Lower lobe of right lung (tissue), 2 donors: Measurements from ENCODE around the gene ZNF789. TPM values are rescaled to one million over a fixed set of nuclear protein-coding genes. Genes with fewer than 3 reads are reported as not detected.
"Not testable (repeated sequence)": the region's sequence is repeated elsewhere in the genome, so short reads cannot be mapped to it uniquely, and the experiment has no call there.

ENCODE experiments used
- ATAC-seq, 2 donors: fragments of 200-7000 bp; cut with Tn5 transposase; one replicate each; pipeline ENCODE4 v1.9.1; 2020 to 2022; ENCODE audit warnings: mild to moderate bottlenecking in 2 of 2, moderate library complexity in 2 of 2
- DNase-seq: peaks from one replicate; pipeline ENCODE4 v3.0.0-alpha.2; 2020
- H3K27ac ChIP-seq: fragments of 200-600 bp; one replicate; pipeline ENCODE4 v1.8.0; 2022
- H3K27me3 ChIP-seq: fragments of 200-600 bp; one replicate; pipeline ENCODE4 v1.8.0; 2022; ENCODE audit warnings: low read depth
- H3K36me3 ChIP-seq: fragments of 200-600 bp; one replicate; pipeline ENCODE4 v1.8.0; 2022; ENCODE audit warnings: mild to moderate bottlenecking
- H3K4me1 ChIP-seq: fragments of 200-600 bp; one replicate; pipeline ENCODE4 v1.8.0; 2022
- H3K4me3 ChIP-seq: fragments of 200-600 bp; one replicate; pipeline ENCODE4 v1.8.0; 2022; ENCODE audit warnings: mild to moderate bottlenecking
- H3K9me3 ChIP-seq: fragments of 200-600 bp; one replicate; pipeline ENCODE4 v1.8.0; 2022
- intact Hi-C: fragments of 100-400 bp; cut with DNase I; formaldehyde crosslinking; loops from one replicate; pipeline ENCODE4 v1.11.0; 2022
- long read RNA-seq: library from polyadenylated mRNA; unstranded; transcript quantifications from one replicate; pipeline ENCODE4 v2.0.0, GENCODE V29; 2021
- total RNA-seq: library from RNA; stranded (reverse); fragmentation: NEBNext Ultra II Directional; extraction: Animal tissue kit (Norgen Biotek cat#: 25700); gene quantifications from one replicate; pipeline ENCODE4 v1.2.1, GENCODE V29; 2021
- TF ChIP-seq, protein P1 (sequence below): fragments of 200-600 bp; IDR thresholded peaks from one replicate; pipeline ENCODE4 v1.8.0; 2022; ENCODE audit warnings: antibody characterized with exemption, mild to moderate bottlenecking
- donor health status: DM: no; HTN: yes; CAD: no; lungs with severe emphysema.

Gene ZNF789
- 11.1 TPM for total RNA-seq
- long read RNA-seq, partial matches to known transcripts, result 0 of 25 reads
- long read RNA-seq, other reads (novel, unspliced or antisense), result 24 of 25 reads

GRCh38 chr7:99472561-99473314 is at the start of gene ZNF789:
TSS of gene ZNF789 (plus strand) at chr7:99472890. CDS start at chr7:99476457, 3,567 bp downstream.
- peaks cover 9% of the 10 kb centered on the region for H3K36me3 ChIP-seq
- ATAC-seq (peak; percentile 99), DNase-seq (peak; percentile 99)
- peaks cover 14% of the 10 kb centered on the region for H3K4me1 ChIP-seq
- H3K9me3 ChIP-seq, result no peaks in the 10 kb centered on the region
- intact Hi-C loops, result no loop called here
- TF ChIP-seq, protein P1, sequence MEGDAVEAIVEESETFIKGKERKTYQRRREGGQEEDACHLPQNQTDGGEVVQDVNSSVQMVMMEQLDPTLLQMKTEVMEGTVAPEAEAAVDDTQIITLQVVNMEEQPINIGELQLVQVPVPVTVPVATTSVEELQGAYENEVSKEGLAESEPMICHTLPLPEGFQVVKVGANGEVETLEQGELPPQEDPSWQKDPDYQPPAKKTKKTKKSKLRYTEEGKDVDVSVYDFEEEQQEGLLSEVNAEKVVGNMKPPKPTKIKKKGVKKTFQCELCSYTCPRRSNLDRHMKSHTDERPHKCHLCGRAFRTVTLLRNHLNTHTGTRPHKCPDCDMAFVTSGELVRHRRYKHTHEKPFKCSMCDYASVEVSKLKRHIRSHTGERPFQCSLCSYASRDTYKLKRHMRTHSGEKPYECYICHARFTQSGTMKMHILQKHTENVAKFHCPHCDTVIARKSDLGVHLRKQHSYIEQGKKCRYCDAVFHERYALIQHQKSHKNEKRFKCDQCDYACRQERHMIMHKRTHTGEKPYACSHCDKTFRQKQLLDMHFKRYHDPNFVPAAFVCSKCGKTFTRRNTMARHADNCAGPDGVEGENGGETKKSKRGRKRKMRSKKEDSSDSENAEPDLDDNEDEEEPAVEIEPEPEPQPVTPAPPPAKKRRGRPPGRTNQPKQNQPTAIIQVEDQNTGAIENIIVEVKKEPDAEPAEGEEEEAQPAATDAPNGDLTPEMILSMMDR, result no peak
- peak within 1 kb of the TSS; percentile 82 for H3K27ac ChIP-seq
- no peaks in the 10 kb centered on the region for H3K27me3 ChIP-seq
- H3K4me3 ChIP-seq, result peak within 1 kb of the TSS; percentile 88

- ATAC-seq, result peak; percentile 7 to 11
- H3K4me3 ChIP-seq, result no peak overlapping the region
- no peaks in the 10 kb centered on the region for H3K4me1 ChIP-seq
- TF ChIP-seq, protein P1, result no peak
- peaks cover 78% of the 10 kb centered on the region for H3K36me3 ChIP-seq
- H3K27me3 ChIP-seq, result no peaks in the 10 kb centered on the region
- no peak overlapping the region for H3K27ac ChIP-seq
- no peak for DNase-seq
- intact Hi-C loops, result no loop called here
- no peaks in the 10 kb centered on the region for H3K9me3 ChIP-seq
Observed at GRCh38 chr7:99424932-99425730, 47.6 kb upstream of the ZNF789 start.

GRCh38 chr7:99428972-99429566 is 43.6 kb upstream of the ZNF789 start:
- no peaks in the 10 kb centered on the region for H3K27me3 ChIP-seq
- ATAC-seq (peak in 1 of 2 donors; percentile 45), DNase-seq (no peak)
- no peak overlapping the region for H3K27ac ChIP-seq
- intact Hi-C loops, result no loop called here
- H3K4me3 ChIP-seq, result no peak overlapping the region
- peaks cover 76% of the 10 kb centered on the region for H3K36me3 ChIP-seq
- TF ChIP-seq, protein P1, result no peak
- no peaks in the 10 kb centered on the region for H3K4me1 ChIP-seq
- H3K9me3 ChIP-seq, result no peaks in the 10 kb centered on the region

DNA sequence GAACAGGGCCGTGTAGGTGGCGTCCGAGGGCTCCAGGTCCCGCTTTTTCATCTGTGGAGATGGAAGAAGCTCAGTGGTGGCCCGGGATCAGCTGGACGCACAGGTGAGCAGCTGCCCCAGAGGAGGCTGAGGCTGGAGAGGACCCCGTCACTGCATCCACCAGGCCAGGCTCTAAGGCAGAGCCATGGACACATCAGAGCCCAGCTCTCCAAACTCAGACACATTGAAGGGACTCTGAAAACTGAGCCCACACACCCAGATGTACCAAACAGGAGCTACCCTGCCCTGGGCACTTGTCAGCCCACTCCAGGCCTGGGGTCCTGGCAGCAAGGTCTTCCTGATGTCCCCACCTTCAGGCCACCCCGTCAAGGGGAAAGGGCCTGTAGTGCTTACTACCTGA is 42.9 kb upstream of the ZNF789 start:
- Histone ChIP-seq H3K9me3 (no peaks in the 10 kb centered on the region), H3K27me3 (no peaks in the 10 kb centered on the region), H3K4me3 (no peak overlapping the region), H3K36me3 (peaks cover 76% of the 10 kb centered on the region), H3K27ac (no peak overlapping the region), H3K4me1 (no peaks in the 10 kb centered on the region)
- DNase-seq, result no peak
- TF ChIP-seq, protein P1, result no peak
- intact Hi-C loops, result no loop called here
- ATAC-seq, result peak in 1 of 2 donors; percentile 12

GRCh38 chr7:99431756-99432540 is 40.7 kb upstream of the ZNF789 start:
- peaks cover 71% of the 10 kb centered on the region for H3K36me3 ChIP-seq
- H3K9me3 ChIP-seq, H3K4me3 ChIP-seq, DNase-seq, H3K27me3 ChIP-seq, H3K4me1 ChIP-seq, H3K27ac ChIP-seq, ATAC-seq, intact Hi-C loops: not testable (repeated sequence)
